Mesenteric fat pad (tissue), 1 donor: ENCODE results near the gene TMC7. TPM values are rescaled to one million over a fixed set of nuclear protein-coding genes. Genes with fewer than 3 reads are reported as not detected.
A peak's percentile ranks its signal among the peaks of the same experiment; 100 is the strongest.

Experiments used
- DNase-seq: peaks from one replicate; pipeline ENCODE4 v3.0.0-alpha.2; 2020; ENCODE audit warnings: low spot score
- total RNA-seq: library from RNA; stranded (reverse); fragmentation: NEBNext Ultra II Directional; extraction: Animal tissue kit (Norgen Biotek cat#: 25700); gene quantifications from one replicate; pipeline ENCODE4 v1.2.1, GENCODE V29; 2021
- donor health status: DM: yes; HTN: yes; CAD: no.

Gene TMC7
- total RNA-seq, 1 donor from 2014 or later: 3.2 TPM

DNA sequence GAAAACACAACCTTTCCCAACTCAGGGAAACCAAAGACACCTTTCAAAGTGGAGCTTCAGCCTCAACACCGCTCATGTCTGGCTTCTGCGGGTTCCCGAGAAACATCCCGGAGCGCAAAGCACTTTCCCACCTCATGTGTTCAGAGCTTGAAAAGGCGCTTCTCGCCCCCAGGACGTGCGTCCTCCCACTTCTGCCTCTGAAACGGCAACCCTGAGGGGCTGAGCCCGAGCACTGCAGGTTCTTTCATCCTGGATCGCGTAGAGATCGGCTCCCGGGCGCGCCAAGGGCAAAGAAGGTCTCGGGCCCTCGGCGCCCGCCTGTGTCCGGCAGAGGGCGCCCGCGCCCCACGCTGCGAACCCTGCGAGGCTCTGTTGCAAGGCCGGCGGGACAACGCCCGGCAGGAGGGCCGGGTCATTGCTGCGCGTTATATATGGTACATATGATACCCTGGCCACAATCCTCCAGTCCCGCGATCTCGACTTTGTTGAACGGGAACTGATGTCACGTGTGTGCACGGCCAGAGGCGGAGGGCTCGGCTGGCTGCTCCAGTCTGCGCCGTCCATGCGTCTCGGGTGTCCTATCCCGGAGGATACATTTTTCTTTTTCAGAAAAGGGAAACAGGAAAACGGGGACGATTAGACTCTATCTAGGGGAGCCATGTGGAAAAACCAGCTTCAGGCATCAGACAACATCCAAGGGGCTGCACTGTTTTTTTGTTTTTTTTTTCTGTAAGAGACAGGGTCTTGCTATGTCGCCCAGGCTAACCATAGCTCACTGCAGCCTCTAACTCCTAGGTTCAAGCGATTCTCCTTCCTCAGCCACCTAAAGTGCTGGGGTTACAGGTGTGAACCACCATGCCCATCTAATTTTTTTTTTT, 102.8 kb downstream of the TMC7 start:
- DNase-seq: peak; percentile 97

DNA sequence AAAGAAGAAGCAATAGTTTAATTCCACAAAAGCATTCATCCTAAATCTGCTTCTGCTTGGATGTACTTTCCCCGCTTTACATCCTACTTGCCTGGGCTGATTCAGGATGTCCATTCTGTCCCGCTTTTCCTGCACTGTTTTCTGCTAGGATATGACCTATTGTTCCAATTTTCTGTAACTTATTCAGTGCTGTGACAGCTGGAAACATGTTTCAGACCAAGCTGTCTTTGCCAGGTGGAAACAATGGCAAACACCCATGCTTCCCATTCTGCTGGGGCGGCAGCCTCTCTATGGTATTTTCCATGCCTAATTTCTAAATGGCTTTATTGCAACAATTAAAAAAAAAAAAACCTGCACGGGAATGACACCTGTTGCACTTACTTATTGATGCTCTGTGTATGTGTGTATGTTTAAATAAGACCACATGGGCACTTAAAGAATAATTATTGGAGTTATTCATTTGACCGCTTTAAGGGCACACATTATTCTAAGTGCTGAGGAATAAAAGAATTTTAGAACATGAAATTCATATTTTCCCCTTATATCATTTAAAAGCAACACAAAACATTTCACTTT, 104.7 kb downstream of the TMC7 start:
- peak; percentile 9 for DNase-seq

DNA sequence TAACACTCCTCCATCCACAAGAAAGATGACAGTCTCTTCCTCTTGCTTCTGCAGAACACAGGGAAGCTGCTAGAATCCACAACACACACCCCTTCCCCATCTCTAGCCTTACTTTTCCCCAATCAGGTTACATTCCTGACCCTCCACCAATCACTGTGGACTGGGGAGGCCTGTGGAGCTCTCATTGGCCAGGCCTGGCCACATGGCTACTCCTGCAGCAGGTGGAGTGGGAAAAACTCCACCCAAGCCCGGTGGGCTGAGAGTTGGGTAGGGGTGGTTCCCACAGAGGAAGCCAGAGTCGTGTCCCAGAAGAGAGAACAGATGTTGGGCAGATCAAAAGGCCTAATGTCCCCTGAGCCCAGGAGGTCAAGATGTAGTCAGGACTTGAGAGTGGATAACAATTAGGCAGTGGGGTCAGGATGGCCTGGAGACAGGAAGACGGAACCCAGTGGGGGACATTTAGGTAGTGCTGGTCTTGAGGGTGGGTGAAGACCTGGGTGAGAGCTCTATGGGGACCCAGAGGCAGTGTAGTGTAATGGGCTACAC, 105.7 kb downstream of the TMC7 start:
- DNase-seq: peak; percentile 65

DNA sequence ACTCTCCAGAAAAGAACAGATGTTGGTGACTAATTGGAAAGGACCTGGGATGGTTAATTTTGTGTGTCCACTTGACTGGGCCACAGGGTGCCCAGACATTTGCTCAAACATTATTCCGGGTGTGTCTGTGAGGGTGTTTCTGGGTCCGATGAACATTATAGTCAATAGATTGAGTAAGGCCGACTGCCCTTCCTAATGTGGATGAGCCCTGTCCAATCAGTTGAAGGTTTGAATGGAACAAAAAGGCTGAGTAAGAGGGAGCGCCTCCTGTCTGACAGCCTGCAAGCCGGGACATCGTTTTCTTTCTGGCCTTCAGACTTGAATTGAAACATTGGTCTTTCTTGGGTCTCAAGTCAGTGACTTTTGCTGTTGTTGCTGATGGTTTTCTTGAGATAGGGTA, 107.2 kb downstream of the TMC7 start:
- DNase-seq: peak; percentile 51

DNA sequence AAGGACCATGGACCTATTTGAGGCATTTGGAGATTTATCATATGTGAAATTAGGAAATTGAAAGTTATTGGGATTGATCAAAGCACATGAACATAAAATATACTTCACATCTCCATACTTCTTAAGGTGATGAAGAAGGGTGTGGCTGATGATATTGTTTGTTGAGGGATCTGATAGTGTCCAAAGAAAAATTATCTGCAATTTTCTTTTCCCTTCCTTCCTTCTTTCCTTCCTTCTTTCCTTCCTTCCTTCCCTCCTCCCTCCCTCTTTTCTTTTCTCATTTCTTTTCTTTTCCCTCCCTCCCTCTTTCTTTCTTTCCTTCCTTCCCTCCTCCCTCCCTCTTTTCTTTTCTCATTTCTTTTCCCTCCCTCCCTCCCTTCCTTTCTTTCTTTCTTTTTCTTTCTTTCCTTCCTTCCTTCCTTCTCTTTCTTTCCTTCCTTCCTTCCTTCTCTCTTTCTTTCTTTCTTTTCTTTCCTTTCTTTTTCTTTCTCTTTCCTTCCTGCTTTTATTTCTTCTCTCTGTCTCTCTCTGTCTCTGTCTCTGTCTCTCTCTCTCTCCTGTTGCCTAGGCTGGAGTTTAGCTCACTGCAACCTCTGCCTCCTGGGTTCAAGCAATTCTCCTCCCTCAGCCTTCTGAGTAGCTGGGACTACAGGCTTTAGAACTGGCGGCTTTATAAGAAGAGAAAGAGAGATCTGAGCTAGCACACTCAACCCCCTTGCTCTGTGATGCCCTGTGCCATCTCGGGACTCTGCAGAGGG, 109.1 kb downstream of the TMC7 start:
- DNase-seq: peak; percentile 33

DNA sequence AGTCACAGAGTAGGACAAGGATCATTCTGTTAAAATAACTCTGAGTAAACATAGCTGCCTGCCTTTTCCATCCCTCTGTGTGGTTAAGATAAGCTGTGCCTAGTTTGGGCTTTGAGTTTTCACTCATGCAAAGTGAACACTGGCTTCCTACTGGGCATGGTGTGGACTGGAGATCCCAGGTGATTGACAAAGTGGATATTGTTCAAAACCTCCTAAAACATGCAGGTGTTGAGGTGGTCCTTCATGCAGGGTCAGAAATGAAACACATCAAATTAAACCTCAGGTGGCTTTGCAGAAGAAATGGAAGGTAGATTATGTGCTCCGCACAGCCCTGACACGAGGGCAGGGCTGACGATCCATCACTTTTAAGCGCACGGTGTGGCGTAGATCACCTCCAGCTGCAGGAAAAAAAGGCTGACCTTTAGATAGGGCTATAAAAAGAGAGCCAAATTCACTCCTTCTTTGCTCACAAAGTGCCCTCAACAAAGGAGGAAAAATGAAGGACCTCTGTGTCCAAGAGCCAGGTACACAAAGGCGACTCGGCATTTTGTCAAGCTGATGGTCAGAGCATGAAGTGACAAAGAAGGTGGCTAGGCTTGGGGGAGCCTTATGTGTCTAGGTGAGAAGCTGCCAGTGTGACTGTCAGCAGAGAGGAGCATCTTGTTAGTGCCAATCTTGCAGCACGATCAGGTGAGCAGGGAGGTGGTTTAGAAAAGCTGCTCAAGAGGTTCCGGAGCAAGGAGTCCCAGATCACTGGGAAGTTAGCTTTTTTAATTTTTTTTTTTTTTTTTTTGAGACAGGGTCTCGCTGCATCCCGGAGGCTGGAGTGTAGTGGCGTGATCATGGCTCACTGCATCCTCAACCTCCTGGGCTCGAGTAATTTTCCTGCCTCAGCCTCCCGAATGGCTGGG, 110.2 kb downstream of the TMC7 start:
- peak; percentile 49 for DNase-seq

DNA sequence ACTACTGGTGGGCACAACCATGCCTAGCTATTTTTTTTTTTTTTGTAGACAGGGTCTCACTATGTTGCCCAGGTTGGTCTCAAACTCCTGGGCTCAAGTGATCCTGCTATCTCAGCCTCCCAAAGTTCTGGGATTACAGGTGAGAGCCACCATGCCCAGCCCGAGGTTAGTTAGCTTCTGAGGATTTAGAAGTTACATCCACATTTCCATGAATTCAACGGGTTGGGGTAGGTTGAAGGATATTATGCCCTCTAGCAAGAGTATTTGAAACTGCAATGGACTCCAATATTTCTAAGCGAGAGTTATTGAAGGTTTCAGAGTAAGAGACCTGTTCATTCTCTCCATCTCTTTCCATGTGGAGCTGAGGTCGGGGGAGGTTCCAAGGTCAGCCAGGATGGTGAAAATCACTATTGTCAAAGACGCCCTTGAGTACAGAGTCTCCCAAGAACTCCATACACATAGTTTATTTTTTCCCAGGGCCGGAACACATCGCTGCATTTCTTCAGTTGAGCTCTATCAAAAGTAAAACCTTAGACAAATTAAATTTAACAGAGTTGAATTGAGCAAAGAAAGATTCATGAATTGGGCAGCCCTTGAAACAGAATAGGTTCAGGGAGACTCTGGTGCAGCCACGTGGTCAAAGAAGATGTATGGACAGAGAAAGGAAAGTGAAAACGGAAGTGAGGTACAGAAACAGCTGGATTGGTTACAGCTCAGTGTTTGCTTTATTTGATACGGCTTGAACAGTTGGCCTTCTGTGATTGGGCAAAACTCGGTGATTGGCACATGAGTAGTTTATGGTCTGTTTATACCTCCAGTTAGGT, 111.0 kb downstream of the TMC7 start:
- DNase-seq: peak; percentile 28

DNA sequence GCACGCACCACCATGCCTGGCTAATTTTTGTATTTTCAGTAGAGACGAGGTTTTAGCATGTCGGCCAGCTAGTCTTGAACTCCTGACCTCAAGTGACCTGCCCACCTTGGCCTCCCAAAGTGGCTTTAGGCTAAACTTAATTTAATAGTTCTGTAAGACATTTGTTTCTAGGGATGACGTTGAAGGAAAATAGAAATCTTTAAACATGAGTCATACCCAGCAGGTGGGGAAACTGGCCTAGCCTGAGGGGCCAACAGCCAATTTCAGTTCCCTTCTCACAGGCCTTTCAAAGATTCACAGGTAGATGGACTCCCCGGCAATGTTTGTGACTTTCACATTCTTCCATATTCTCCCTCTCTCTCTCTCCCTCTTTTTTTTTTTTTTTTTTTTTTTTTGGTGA, 111.9 kb downstream of the TMC7 start:
- peak; percentile 12 for DNase-seq

DNA sequence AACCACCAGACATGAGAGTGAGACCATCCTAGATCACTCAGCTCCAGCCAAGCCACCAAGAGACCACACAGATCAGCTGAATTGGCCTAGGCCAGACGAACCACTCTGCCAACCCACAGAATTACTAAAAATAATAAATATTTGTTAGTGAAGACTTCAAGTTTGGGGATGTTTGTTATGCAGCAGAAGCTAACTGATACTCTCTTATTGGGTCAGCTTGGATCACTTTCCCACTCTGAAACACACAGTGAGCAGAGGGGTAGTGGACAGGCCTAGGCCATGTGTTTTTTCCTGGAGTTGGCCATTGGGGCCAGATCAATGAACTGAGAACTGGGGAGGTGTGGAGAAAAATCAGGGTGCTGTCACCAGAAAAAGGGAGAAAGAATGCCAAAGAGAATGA, 114.4 kb downstream of the TMC7 start:
- peak; percentile 9 for DNase-seq

DNA sequence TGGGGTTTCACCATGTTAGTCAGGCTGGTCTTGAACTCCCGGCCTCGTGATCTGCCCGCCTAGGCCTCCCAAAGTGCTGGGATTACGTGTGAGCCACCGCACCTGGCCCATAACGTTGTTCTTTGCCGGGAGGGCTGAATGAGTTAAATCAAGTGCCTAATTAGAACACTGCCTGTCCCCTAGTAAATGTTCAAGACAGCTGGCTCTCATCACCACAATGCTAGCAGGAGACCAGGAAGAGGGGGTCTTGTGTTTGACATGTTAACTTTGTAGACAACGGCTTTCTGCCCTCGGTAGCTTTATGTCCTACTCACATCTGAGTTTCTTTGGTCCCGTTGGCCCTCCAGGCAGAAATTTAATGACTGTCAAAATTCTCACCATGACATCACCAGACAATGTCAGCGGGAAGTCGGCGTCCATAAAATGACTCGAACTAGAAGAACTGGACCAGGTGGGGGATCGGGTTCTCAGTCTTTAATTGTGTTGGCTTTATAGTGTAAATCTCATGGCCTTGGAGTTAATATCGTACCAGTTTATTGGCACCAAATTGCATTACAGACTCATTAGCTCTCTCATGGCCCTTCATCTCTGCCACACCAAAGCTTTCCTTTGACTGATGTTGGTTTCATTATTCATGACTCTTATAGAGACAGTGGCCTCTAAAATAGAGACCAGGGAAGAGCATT, 118.6 kb downstream of the TMC7 start:
- DNase-seq: peak; percentile 72

DNA sequence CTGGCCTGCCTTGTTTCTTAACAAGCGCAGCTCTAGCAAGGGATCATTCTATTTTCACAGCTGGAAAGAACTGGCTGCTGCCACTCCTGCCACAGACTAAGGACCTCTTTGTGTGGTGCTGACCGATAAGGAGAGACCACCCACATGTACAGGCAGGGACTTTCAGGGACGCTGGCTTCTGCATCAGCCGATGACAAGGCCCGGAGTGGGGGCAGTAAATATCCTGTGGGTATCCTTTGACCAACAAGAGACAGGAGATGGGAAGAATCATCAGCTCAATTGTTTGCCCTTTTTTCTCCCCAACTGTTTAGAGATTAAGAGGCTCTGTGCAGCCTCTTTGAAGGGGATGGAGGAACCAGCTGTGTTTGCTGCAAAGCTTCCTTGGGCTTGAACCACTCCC, 120.9 kb downstream of the TMC7 start:
- peak; percentile 33 for DNase-seq

DNA sequence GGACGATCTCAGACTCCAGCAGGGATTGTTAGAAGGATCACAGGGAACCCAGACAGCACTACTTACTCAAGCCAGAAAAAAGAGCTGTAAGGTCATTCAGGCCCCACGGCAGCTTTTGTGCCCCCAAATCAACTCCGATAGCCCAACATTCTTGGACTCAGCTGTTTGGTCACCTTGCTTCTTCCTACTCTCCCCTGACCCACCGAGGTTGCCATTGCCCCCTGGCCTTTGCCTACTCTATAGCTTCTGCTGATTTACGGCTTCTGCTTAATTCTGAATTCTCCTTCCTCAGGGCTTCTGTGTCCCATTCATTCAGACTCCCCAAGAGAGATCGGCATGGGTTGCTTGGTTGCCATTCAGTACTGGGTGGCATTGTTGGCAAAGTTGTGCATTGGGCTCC, 121.4 kb downstream of the TMC7 start:
- DNase-seq: peak; percentile 74

DNA sequence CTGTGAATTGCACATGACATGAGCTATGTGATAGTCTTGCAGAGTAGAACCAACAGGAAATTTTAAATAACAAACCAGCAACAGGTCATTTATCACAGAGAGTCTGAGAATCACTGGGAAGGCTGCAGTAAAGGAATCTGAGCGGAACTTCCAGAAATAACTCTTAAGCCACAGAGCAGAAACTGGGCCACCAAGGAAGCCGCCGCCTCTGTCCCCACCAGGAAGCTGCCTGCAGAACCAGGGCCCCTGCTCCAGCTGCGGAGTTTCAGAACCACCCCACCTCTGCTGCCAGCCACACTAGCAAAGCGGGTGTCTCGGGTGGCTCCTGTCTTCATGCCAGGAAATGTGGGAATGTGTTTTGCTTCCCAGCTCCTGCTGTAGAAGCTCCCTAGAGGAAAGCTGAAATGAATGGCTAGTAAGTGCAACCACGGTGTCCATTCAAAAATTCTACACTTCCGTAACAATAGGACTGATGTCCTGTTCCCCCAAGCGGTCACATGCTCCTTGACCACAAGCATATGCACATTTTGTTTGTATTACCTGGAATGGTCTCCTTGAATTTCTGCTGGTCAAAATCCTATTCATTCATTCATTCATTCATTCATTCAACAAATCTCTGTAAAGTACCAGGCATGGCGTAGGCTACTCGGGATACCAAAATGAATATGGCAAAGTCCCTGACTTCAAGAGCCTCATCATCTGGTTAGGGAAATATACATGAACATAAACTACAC, 122.3 kb downstream of the TMC7 start:
- DNase-seq: peak; percentile 57

DNA sequence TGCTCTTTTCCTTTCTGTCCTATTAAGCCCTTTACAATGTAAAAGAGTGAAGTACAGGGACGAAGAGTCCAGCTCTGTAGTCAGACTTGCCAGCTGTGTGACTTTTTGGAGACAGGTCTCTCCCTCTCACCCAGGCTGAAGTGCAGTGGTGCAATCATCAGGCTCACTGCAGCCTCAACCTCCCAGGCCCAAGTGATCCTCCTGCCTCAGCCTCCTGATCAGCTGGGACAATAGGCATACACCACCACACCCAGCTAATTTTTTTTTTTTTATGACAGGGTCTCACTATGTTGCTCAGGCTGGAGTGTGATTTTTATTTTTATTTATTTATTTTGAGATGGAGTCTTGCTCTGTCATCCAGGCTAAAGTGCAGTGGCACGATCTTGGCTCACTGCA, 122.9 kb downstream of the TMC7 start:
- DNase-seq: no peak

DNA sequence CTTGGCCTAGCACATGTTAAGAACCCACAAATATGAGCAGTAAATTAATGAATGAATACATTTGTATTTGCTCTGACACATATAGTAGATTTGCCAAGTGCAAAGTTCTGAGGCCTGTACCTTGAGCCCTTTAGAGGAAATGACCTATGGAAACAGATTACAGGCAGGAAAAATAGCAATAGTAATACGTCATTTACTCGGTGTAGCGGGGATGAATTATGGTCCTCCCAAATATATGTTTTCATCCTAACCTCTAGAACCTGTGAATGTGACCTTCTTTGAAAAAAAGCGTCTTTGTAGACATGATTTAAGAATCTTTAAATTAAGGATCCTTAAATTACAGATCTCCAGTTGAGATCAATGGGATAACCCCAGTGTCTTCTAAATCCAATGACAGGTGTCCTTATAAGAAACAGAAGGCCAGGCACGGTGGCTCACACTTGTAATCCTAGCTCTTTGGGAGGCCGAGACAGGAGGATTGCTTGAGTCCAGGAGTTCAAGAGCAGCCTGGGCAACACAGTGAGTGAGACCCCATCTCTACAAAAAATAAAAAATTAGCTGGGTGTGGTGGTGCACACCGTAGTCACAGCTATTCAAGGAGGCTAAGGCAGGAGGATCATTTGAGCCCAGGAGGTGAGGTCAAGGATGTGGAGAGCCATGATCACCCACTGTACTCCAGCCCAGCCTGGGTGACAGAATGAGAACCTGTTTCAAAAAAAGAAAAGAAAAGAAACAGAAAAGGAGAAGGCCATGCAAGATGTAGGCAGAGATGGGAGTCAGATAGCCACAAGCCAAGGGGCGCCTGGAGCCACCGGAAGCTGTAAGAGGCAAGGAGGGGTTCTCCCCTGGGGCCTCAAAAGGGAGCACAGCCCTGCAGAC, 124.9 kb downstream of the TMC7 start:
- DNase-seq: no peak

DNA sequence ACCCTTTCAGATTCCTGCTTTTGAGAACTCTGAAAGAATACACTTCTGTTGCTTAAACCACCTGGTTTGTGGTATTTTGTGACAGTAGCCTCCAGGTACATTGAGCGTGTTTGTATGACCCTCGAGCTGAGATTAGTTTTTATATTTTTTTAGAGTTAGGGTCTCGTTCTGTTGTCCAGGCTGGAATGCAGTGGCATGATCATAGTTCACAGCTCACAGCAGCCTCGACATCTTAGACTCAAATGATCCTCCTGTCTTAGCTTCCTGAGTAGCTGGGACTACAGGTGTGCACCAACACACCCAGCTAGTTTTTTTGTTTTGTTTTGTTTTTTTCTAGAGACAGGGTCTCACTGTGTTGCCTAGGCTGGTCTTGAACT, 125.5 kb downstream of the TMC7 start:
- DNase-seq: no peak

DNA sequence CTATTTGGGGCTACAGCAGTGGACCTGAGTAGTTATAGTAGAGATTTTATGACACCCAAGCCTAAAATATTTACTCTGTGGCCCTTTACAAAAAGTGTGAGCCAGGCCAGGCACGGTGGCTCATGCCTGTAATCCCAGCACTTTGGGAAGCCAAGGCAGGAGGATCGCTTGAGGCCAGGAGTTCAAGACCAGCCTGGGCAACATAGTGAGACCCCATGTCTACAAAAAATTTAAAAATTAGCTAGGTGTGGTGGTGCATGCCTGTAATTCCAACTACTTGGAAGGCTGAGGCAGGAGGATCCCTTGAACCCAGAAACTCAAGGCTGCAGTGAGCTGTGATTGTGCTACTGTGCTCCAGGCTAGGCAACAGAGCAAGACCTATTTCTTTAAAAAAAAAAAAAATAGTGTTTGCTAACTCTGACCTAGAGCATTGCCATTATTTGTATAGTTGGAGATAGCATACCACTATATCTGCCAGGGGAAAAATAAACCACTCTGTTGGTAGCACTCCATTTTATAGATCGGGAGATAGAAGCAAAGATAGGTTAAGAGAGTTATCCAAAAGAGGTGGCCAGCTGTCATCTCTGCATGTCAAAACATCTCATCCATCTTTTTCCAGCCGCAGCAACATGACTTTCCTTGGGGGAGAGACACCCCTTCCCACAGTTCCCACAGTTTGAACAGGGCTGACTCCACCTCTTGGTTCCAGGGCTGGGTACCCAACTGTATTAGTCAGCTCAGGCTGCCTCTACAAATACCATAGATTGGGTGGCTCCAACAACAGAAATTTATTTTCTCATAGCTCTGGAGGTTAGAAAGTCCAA, 127.0 kb downstream of the TMC7 start:
- DNase-seq: no peak
